ENCODE results near the gene RFX3.

The RFX3 gene

GRCh38 chr9:3177146-3177761, 348.5 kb downstream of the RFX3 start:
- TF ChIP-seq CTCF (IDR thresholded peaks at IDR 0.05), result no peak

GRCh38 chr9:3173374-3173773, 352.4 kb downstream of the RFX3 start:
- TF ChIP-seq CTCF (IDR thresholded peaks at IDR 0.05), result no peak

GRCh38 chr9:3170819-3171218, 355.0 kb downstream of the RFX3 start:
- TF ChIP-seq CTCF (IDR thresholded peaks at IDR 0.05), result no peak
